Thoracic aorta (tissue), 2 donors: Measurements from ENCODE around the gene AOPEP. TPM values are rescaled to one million over a fixed set of nuclear protein-coding genes. Genes with fewer than 3 reads are reported as not detected.
A peak's percentile ranks its signal among the peaks of the same experiment; 100 is the strongest.

Experiments
- ATAC-seq: fragments of 150-250 bp; one replicate; pipeline ENCODE4 v1.8.0; 2017; ENCODE audit warnings: low read depth; ENCODE audit not compliant: insufficient number of reproducible peaks, low FRiP score
- DNase-seq: peaks from one replicate; pipeline ENCODE4 v3.0.0-alpha.2; 2020; ENCODE audit warnings: low spot score
- H3K27ac ChIP-seq, 2 donors: fragments of 200-600 bp; sonication (generic); 1 replicate in 1 of 2; 2 replicates in 1 of 2; pipeline ENCODE4 v1.5.1; 2016; ENCODE audit warnings: mild to moderate bottlenecking in 2 of 2, moderate library complexity in 2 of 2
- H3K27me3 ChIP-seq: fragments of 200-600 bp; sonication (generic); replicated peaks from 2 replicates; pipeline ENCODE4 v1.6.0; 2016; ENCODE audit warnings: mild to moderate bottlenecking; ENCODE audit not compliant: insufficient read depth
- H3K36me3 ChIP-seq: fragments of 200-600 bp; sonication (generic); one replicate; pipeline ENCODE4 v1.5.1; 2016
- H3K4me1 ChIP-seq, 2 donors: fragments of 200-600 bp; sonication (generic); 1 replicate in 1 of 2; 2 replicates in 1 of 2; pipeline versions ENCODE4 v1.5.1 to v1.6.0; 2016; ENCODE audit warnings: low read depth in 2 of 2, mild to moderate bottlenecking in 1 of 2; ENCODE audit not compliant: control insufficient read depth in 1 of 2
- H3K4me3 ChIP-seq: fragments of 200-600 bp; sonication (generic); 2 replicates; pipeline ENCODE4 v1.5.1; 2016; ENCODE audit warnings: mild to moderate bottlenecking
- H3K9me3 ChIP-seq: fragments of 200-600 bp; sonication (generic); 2 replicates; pipeline ENCODE4 v1.5.1; 2016
- CTCF ChIP-seq: fragments of 200-600 bp; sonication (generic); IDR thresholded peaks from one replicate; pipeline ENCODE4 v1.5.1; 2019; ENCODE audit warnings: antibody characterized with exemption
- total RNA-seq, 2 donors: library from RNA; depleted of rRNA; stranded (reverse); fragments of >200 nt; gene quantifications; one replicate each; pipeline versions ENCODE4 v1.1.0 to v1.2.3, GENCODE V29; 2016

AOPEP gene
- total RNA-seq, 2 donors from 2014 or later = 494 to 668 TPM

GRCh38 chr9:94911986-94912635 lies 185.6 kb downstream of the AOPEP start:
- ATAC-seq = no peak
- peak overlapping the region; percentile 30 to 84 for H3K27ac ChIP-seq
- H3K4me3 ChIP-seq = no peak overlapping the region
- H3K27me3 ChIP-seq = no peaks in the 10 kb centered on the region
- H3K9me3 ChIP-seq = no peaks in the 10 kb centered on the region
- DNase-seq = no peak
- peaks cover 19 to 74% of the 10 kb centered on the region in 2 donors for H3K4me1 ChIP-seq
- no peaks in the 10 kb centered on the region for H3K36me3 ChIP-seq
- no peak for TF ChIP-seq CTCF

GRCh38 chr9:94912700-94913249 lies 186.3 kb downstream of the AOPEP start:
- TF ChIP-seq CTCF = no peak
- H3K9me3 ChIP-seq = no peaks in the 10 kb centered on the region

GRCh38 chr9:94913550-94913949 lies 187.1 kb downstream of the AOPEP start:
- DNase-seq (no peak), ATAC-seq (no peak)
- TF ChIP-seq CTCF = no peak
- no peaks in the 10 kb centered on the region for H3K27me3 ChIP-seq
- H3K36me3 ChIP-seq = no peaks in the 10 kb centered on the region
- H3K27ac ChIP-seq = peak overlapping the region; percentile 60 to 84
- no peaks in the 10 kb centered on the region for H3K9me3 ChIP-seq
- peaks cover 11 to 73% of the 10 kb centered on the region in 2 donors for H3K4me1 ChIP-seq
- H3K4me3 ChIP-seq = no peak overlapping the region

More at GRCh38 chr9:94912700-94913249, 186.3 kb downstream of the AOPEP start:
- H3K27me3 ChIP-seq = no peaks in the 10 kb centered on the region
- H3K4me3 ChIP-seq = no peak overlapping the region
- H3K27ac ChIP-seq = peak overlapping the region; percentile 30 to 84
- H3K4me1 ChIP-seq = peaks cover 15 to 73% of the 10 kb centered on the region in 2 donors
- H3K36me3 ChIP-seq = no peaks in the 10 kb centered on the region
- no peak for DNase-seq
- ATAC-seq = no peak

- no peak for TF ChIP-seq CTCF
- no peak for ATAC-seq
- Histone ChIP-seq H3K36me3 (no peaks in the 10 kb centered on the region), H3K27ac (peak overlapping the region; percentile 73 to 84), H3K4me1 (peaks cover 24 to 76% of the 10 kb centered on the region in 2 donors), H3K27me3 (no peaks in the 10 kb centered on the region), H3K4me3 (no peak overlapping the region), H3K9me3 (no peaks in the 10 kb centered on the region)
- no peak for DNase-seq
Measured at GRCh38 chr9:94915476-94916450, 189.3 kb downstream of the AOPEP start.

GRCh38 chr9:94916956-94917355 lies 190.5 kb downstream of the AOPEP start:
- Histone ChIP-seq H3K9me3 (no peaks in the 10 kb centered on the region), H3K27ac (peak overlapping the region in 1 of 2 donors; percentile 95), H3K27me3 (no peaks in the 10 kb centered on the region), H3K36me3 (no peaks in the 10 kb centered on the region), H3K4me3 (no peak overlapping the region), H3K4me1 (peaks cover 32 to 81% of the 10 kb centered on the region in 2 donors)
- DNase-seq (no peak), ATAC-seq (no peak)
- no peak for TF ChIP-seq CTCF
